HG02623 (cell line): Measurements from ENCODE around the gene KRT76.

Source experiments
- ATAC-seq: cut with Tn5 transposase; IDR thresholded peaks from one replicate; pipeline ENCODE4 v1.9.1; 2021; ENCODE audit warnings: moderate library complexity; ENCODE audit not compliant: unreplicated experiment

Gene KRT76

DNA sequence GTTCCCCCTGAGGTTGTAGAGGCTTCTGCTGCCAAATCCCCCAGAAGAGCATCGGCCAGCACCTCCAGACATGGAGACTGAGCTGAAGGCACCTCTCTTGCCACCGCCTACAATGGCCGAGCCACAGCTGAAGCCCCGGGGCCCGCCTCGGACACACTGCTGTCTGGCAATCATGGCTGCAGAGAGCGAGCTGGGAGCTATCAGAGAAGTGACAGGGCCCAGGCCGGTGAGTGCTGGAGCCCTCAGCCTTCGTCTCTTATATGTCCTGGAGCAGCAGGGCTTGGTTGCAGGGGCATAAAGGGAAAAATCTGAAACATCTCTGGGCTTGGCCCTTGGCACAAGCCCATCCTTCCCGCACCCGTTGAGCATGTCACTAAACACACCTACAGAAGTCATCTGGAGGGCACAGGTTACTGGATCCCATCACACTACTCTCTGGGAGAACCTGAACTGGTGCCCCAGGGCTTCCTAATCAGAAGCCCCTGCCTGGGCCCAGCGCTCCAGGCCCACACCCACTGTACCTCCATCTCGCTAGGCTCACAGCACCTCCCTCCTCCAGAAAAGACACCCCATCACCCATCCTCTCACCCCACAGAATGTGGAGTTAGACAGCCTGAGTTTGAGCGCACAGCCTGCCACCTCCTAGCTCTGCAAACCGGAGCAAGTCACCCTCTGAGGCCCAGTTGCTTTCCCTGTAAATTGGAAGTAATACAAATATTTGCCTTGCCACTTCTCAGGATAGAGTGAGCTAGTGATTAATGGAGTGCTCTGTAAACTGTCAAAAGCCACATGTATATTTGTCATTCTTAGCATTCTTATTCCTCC is 37.0 kb upstream of the KRT76 start, which contains the start of gene KRT4:
Gene KRT4 (minus strand): TSS at position 232 of the 825 bp plus-strand sequence. CDS start 58 bp downstream, at position 174.
- no peak for ATAC-seq

DNA sequence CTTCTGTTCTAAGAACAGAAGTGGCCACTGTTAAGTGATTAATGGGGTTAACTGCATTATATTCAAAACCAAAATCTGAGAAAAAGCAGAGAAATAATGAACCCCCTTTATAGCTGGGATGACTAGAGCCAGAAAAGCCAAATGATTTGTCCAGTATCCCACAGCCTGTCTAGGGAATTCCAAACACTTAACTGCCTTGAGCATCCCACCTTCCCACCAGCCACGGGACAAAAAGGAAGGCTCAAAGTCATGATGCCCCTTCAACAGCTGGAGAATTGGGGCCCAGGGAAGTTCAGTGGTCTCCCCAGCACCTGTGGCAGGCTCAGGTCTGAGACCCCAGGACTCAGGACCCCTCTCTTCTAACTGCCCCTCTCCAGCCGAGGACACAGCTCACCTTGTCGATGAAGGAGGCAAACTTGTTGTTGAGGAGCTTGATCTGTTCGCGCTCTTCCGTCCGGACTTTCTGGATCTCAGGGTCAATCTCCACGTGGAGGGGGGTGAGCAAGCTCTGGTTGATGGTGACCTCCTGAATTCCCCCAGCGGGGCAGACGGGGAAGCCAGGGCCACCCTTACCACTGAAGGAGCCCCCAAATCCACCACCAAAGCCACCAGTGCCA is 36.2 kb upstream of the KRT76 start:
- ATAC-seq: no peak

DNA sequence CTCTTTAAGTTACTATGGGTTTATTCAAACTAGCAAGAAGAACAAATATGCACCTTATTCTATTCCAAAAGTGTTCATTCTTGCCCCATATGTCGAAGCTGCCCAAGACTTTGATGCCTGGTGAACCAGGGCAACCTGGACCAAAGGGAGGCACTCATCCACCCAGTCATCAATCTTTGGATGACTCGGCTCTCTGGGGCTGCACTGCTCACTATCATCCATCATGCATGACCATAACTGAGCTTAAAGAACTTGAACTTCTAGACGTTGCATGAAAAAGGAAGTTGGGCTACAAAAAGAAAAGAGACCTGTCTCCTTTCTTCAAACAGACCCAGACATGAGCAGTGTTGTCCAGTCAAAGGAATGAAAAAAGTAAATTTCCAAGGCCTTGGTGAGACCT is 35.6 kb upstream of the KRT76 start:
- ATAC-seq: no peak

DNA sequence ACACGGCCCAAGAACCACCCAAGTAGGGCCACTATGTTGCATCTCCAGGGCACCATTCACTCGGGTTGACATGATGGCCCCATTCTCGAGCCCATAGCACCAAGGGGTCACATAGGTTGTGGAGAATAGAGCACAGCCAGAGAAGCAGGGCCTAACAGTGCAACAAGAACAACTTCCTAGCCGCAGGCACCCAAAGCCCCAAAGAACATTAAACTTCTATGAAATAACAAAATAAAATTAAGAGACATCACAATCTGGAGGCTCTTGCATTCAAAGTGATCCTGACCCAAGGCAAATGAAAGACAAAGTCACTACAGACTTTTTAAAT is 34.9 kb upstream of the KRT76 start:
- no peak for ATAC-seq

DNA sequence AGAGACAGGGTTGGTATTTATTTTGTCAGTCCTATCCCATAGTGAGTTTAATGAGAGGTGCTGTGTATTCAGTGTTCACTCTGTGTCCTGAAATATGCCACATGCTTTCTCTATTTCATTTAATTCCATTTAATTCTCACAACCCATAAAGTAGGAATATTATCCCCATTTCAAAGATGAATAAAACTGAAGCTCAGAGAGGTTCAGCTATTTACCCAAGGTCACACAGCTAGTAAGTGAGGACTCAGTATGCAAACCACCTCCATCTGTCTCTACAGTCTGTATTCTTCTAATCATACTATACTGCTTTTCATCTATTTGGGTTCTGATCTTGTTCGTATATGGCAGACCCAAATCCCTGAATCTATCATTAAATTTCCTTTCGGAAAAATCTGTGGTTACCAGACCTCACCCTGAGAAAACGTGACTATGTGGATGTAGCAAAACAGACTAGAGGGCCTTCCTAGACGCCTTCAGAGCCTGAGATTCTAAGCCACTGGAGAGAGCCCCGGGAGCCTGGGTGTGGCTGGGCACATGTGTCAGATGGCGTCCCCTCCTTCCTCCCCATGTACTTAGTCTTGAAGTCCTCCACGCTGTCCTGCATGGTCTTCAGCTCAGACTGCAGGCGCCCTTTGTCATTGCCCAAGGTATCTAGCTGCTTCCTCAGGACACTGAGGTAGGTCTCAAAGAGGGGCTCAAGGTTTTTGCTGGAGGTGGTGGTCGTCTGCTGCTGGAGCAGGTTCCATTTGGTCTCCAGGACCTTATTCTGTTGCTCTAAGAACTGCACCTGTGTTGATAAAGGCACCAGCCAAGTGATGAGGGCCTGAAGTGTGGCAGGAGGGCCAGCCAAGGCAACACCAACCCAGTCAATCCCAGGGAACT is 34.3 kb upstream of the KRT76 start:
- ATAC-seq: no peak

DNA sequence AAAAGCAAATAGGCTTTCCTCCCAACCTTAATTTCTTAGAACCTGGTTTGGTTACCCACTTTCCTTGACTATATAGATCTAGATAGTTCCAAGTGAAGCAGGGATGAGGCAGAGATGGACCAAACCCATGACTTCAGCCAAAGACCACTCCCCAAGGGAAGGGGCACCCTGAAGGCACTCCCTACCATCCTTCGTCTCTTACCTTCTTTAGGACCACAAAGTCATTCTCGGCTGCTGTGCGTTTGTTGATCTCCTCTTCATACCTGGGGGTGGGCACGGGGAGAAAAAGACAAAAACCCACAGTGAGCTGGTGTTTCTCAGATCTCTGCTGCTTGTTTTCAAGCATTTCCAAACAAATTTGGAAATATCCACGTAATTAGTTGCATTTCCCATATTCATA is 33.4 kb upstream of the KRT76 start:
- no peak for ATAC-seq

DNA sequence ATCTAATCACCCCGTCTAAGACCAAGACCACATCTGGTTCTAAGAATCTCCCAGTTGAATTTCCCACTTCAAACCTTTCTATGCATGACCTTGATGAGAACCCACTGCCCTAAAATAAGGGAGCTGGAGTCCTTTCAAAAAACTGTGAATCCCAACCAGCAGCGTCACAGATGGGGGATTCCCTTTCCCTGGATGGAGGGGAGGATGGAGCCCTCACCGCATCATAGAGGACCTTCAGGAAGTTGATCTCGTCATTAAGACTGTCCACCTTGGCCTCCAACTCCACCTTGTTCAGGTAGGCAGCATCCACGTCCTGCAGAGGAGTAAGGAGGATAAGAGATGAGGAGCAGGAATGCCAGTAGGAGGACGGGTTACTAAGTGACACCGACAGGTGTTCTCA is 32.0 kb upstream of the KRT76 start:
- no peak for ATAC-seq

DNA sequence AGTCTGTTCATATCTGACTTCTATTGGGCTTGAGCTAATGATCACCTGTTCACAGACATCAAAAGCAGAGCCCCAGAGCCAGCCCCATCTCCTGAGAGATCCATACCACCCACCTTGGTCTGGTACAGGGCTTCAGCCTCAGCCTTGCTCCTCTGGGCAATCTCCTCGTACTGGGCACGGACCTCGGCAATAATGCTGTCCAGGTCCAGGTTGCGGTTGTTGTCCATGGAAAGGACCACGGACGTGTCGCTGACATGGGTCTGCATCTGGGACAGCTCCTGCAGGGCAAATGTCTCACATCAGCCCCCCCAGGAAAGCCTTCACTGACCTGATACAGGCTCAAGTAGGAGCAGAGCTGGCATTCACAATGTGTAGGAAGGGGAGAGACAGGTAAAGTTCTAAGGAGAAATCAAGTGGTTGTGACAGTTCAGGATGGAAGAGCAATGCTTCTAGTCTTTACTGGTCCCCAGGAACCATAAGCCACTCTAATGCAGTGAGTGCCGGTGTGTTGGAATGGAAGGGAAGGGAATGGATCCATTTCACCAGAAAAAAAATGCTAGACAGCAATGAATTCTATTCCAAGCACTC is 31.5 kb upstream of the KRT76 start:
- ATAC-seq: no peak

DNA sequence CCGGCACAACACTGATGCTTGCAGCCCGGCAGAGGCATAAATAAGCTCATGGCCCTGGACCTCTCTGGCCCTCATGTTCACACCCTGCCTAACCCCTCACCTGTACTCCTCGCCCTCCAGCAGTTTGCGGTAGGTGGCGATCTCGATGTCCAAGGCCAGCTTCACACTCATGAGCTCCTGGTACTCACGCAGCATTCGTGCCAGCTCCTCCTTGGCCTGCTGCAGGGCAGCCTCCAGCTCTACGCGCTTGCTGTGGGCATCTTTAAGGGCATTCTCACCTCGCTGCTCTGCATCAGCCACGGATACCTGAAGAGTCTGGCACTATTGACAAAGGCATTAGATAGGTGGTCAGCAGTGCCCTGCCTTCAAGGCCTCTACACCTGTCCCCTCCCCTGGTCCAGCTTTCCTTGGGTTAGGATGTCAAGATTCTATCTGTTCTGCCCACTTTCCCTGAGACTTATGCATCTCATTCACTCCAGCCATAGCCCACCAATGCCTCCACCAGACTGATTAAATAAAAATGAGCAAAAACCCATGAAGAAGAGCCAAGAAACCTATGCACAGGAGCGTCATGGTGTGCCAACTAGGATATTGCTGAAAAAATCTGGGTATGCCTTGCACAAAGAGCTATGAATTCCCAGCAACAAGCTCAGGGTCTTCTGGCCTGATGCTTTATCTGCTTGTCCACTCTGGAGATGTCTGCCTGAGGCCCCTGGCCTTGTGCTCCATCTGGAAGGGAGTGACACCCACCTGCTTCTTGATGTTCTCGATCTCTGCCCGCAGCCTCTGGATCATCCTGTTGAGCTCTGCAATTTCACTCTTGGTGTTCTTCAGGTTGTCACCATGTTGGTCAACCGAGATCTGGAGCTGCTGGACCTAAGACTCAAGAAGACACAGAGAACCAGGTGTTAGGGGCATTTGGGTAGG is 30.7 kb upstream of the KRT76 start:
- ATAC-seq: no peak

DNA sequence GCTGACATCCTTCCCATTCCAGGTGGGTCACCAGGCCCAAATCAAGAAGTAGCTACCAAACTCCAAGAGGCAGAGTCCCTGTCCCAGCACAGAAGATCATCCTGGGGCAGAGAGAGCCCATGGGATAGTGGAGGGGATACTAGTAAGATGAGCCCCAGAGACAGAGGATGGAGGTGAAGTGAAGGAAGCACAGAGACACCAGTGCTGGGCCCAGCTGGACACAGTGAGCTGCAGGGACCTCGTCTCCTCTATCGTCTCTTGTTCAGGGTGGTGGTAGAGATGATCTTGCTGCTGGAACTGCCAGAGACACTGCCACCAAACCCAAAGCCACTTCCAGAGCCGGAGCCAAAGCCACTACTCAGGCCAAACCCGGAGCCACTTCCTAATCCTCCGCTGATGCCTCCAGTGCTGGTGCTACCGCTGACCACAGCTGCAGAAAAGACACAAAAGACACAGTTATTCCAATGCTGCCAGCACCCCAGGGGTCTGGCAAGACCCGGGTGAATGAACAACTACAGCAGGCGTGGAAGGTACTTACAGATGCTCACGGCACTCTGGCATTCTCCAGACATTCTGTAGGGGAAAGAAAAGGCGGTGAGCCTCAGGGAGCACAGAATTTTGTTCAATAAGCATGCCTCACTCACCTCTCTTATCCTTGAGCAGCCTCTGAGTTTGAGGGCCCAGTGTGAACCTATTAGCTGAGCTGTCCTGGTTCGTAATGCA is 29.8 kb upstream of the KRT76 start:
- ATAC-seq: no peak

DNA sequence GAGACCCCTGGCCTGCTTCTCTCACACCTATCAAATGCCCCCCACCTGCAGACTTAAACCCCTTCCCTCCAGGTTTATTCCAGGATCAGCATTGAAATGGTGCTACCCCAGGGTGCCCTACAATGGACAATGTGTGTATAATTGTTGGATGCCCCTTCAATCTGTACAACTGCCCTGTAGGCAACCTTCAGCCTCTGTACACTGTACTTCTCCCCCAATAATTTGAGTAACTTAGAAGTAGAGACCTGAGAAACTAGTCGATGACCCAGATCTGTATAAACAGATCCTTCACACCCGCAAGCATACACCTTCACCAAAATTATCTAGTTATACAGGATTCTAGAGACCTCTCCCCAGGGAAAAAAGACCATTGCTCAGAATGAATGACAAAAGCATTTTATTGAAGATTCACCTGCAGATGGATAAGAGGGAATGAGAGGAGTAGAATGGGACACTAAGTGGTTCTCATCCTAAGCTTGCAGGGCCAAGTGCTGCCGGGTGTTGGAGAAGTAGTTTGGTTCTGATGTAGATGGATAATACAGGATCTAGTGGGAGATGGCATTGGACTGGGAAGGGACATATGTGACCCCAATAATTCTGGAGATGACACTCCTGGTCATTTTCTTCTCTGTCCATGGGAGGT is 29.1 kb upstream of the KRT76 start:
- ATAC-seq: no peak

DNA sequence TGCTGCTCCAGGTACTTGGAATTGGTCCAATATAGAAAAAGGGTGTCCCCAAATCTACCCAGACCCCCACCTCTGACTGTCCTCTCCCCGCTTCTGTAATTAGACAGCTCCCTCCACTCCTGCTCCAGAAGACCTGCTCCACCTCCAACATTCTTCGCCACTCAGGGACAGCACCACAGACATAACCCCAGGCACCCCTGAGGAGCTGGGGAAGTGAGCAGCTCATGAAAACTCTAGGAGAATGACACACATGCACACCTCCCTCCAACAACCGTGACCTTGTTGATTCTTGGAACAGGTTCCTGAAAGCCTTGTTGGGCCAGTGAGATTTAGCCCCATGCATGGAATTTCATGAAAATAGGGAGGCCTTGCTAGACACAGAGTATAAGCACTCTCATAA is 28.6 kb upstream of the KRT76 start:
- no peak for ATAC-seq

DNA sequence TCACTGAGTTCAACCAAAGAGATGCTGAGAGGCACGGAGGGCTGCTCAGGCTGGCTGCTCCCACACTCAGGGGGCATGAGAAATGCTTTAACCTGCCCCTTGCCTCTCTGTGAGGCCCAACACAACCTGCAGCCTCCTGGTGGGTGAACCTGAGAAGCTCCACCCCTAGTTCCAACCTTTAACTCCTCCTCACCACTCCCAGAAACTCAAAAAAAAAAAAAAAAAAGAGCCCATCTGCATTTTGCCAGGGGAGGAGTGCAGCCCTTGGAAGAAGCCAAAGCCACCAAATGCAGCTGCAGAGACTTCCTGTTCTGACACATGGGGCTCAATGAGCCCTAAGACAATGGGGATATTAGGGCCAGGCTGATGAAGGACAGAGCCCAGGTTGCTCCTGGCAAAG is 27.9 kb upstream of the KRT76 start:
- ATAC-seq: no peak

DNA sequence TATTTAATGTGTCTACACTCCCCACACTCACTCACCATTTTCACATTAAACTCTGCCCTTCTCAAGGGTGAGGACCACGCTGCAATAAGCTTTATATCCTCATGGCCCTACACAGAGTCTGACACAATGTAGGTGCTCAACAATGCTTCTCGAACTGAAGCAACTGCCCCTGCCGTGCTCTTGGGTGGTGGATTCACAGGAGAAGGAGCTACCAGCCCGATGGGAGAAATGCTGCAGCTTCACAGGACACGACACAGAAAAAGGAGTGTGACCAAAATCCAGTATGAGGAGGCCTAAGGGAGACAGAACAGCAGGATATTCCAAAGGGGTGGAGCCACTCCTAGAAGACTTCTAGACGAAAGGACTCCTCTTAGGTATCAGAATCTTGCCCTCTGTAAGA is 25.3 kb upstream of the KRT76 start:
- no peak for ATAC-seq

DNA sequence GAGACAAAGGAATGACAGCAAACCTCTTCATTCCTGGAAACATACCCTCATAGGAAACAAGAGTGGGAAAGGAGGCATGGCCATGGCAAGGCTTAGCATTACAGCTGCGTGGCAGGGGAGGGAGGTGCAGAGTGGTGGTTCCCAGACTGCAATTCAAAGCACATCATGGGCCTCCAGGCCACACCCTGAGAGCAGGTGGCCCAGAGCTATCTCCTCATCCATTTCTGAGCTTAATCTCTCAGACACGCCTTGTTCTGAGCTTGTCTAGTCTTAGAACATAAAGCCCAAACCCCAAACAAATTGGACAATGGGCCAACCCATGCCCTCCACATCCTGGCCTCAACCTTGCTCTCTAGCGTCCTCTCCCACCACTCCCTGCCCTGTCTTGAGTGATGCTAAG is 24.6 kb upstream of the KRT76 start:
- no peak for ATAC-seq

DNA sequence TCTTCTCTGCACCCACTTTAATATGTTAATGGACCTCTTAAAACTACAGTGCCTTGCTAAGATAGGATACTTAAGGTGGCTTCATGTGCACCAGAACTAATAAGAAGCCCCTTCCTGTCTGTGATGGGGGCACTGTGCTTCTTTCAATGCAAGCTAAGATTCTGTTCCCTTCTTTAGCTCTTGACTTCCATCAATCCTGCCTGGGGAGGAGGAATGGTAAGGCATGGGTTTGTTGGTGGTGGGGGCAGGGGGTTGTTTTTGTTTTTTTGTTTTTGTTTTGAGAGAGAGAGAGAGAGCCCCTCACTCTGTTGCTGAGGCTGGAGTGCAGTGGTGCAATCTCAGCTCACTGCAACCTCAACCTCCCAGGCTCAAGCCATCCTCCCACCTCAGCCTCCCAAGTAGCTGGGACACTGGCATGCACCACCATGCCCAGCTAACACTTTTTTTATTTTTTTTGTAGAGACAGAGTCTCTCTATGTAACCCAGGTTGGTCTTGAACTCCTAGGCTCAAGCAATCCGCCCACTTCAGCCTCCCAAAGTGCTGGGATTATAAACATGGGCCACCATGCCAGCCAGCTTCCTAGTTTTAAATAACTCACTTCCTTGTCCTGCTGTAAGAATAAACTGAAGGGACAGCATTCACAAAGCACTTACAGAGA is 23.2 kb upstream of the KRT76 start:
- ATAC-seq: no peak

DNA sequence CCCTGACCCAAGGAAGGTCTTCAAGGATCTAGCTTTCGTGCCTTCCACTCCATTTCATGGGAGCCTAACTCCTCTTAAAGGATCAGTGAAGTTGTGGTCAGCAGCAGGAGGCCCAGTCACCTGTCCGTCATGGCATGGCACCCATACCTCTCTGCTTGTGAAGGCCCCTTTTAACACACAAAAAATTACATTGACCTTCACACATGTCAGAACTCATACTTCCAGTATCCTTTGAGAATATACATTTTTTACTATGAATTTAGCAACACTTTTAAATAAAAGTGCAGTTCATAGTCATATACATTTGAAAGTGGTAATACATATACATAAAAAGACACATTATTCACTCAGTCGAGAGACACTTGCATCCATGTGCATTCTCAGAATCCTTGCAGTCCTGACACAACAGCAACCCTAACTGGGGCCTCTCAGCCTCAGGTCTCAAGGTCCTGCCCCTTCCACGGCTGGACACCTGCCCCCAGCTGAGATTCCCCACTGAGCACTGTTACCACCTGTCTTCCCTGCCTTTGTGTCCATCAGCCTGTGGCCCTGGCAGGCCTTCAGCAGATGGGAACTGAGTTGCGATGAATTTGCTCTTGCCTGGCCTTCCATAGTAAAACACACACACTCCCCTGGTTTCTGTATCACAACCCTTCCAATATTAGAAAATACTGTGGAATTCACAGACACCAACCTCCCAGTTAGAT is 22.5 kb upstream of the KRT76 start:
- no peak for ATAC-seq
